ENCODE results near the gene LMOD1. TPM values are rescaled to one million over a fixed set of nuclear protein-coding genes. Genes with fewer than 3 reads are reported as not detected.

Gene LMOD1
- not detected in 5 replicates for total RNA-seq (2022; extraction: Qiagen RNA extraction)

DNA sequence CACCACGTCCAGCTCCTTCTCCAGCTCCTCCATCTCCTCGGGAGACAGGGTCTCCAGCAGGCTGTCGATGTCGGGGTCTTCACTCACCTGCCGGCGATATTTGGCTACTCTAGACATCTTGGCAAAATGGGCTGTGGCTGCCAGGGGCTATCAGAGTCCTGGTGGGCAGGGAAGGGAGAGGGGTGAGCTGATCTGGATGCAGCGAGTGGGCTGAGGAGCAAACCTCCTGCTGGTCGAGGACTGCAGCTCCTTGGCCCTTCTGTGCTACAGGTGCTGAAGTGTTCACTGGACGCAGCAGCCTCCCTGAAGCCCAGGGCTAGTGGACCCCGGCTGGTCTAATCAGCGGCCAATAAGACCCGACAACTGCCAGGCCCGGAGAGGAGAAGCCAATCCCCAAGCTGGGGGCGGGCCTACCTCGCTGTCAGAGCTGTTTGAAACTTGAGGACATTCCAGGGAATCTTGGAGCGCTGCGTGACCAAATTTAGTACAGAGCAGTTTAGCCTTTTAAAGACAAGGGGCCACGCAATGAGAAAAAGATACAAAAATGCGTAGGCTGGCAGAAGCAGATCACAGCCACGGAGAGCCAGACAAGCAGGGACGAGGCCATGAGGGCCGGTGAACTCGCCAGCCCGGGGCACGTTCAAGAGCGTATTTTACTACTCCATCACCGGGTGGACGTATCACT is at the start of gene LMOD1:
Gene LMOD1, minus strand, starts transcription at position 325 of the 685 bp plus-strand sequence. Its CDS starts 208 bp downstream, at position 117.

DNA sequence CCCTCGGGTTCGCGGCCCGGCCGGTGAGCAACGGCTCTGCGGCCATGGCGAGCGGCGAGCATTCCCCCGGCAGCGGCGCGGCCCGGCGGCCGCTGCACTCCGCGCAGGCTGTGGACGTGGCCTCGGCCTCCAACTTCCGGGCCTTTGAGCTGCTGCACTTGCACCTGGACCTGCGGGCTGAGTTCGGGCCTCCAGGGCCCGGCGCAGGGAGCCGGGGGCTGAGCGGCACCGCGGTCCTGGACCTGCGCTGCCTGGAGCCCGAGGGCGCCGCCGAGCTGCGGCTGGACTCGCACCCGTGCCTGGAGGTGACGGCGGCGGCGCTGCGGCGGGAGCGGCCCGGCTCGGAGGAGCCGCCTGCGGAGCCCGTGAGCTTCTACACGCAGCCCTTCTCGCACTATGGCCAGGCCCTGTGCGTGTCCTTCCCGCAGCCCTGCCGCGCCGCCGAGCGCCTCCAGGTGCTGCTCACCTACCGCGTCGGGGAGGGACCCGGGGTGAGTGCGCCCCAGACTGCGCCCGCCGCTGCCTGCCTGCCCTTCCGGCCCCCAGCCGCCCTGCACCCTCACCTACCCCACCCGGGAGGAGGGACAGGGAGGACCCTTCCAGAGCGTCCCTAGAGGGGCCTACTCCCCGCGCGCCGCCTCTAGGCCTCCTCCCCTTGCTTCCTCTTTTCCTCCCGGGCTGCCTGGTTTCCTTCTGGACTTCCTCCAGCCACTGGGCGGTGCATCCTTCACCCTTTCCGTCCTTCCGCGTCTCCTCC is 36.5 kb upstream of the LMOD1 start, which contains the start of gene RNPEP:
Gene RNPEP, plus strand, starts transcription at position 26 of the 757 bp plus-strand sequence. Its CDS starts 19 bp downstream, at position 45.

GRCh38 chr1:201955009-201955728 is 8.8 kb upstream of the LMOD1 start, which contains the start of gene TIMM17A:
TIMM17A (plus strand) TSS chr1:201955503; CDS start chr1:201955527, 24 bp downstream.

GRCh38 chr1:201888282-201889089 is 57.9 kb downstream of the LMOD1 start, which contains the start of gene SHISA4:
SHISA4 (plus strand) TSS chr1:201888898; CDS start chr1:201888995, 97 bp downstream.

Other genes starting within 250 kb of the LMOD1 start
- 27.2 to 48.4 TPM (median 44.4 TPM) in 5 replicates for gene IPO9, start 117.4 kb downstream of the LMOD1 start, total RNA-seq (2022; extraction: Qiagen RNA extraction)
- 12.2 to 19.4 TPM (median 17.2 TPM) in 5 replicates for gene SHISA4, start 57.6 kb downstream of the LMOD1 start, total RNA-seq (2022; extraction: Qiagen RNA extraction)
- 85.2 to 152 TPM (median 97.7 TPM) in 5 replicates for gene TIMM17A, start 9.0 kb upstream of the LMOD1 start, total RNA-seq (2022; extraction: Qiagen RNA extraction)
- gene RNPEP, start 36.1 kb upstream of the LMOD1 start, total RNA-seq (2022; extraction: Qiagen RNA extraction) = 74.7 to 88.2 TPM (median 86.7 TPM) in 5 replicates
- gene ELF3, start 64.0 kb upstream of the LMOD1 start, total RNA-seq (2022; extraction: Qiagen RNA extraction) = 101 to 133 TPM (median 107 TPM) in 5 replicates
- gene GPR37L1, start 176.4 kb upstream of the LMOD1 start, total RNA-seq (2022; extraction: Qiagen RNA extraction) = 0.12 to 0.18 TPM (median 0.14 TPM) in 5 replicates
- 44.8 to 60.7 TPM (median 52.4 TPM) in 5 replicates for gene ARL8A, start 198.2 kb upstream of the LMOD1 start, total RNA-seq (2022; extraction: Qiagen RNA extraction)
- gene PTPN7, start 214.1 kb upstream of the LMOD1 start, total RNA-seq (2022; extraction: Qiagen RNA extraction) = not detected in 5 replicates
- 0.54 to 1.3 TPM (median 0.66 TPM) in 5 replicates for gene LGR6, start 247.3 kb upstream of the LMOD1 start, total RNA-seq (2022; extraction: Qiagen RNA extraction)